ENCODE data around the gene ATP2C2.
"Not testable (repeated sequence)": the region's sequence is repeated elsewhere in the genome, so short reads cannot be mapped to it uniquely, and the experiment has no call there.

Gene ATP2C2

DNA sequence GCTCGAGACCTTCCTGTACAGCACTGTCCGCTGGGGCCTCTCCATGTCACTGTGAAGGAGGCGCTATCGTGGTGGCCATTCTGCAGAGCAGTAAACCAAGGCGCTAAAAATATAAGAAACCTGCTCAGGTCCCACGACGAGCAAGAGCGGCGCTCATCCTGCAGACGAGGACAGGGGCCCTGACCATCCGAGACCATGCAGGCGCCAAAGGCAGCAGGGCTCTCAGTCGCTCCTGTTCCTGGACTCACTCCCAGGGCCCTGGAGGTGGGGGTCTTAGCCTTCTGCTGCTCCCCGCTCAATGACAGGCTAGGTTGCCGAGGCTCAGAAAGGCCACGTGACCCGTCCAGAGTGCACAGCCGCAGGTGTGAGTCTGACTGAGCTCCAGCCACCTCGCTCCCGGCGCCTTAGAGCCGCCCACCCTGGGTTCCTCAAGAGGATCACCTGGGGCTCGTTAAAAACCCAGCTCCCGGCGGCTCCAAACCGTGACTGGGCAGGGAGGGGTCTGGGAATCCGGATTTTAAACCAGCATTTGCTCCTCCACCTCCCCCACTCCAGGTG is 509 bp upstream of the ATP2C2 start:
- no peak for DNase-seq (ENCODE audit: low spot score)

DNA sequence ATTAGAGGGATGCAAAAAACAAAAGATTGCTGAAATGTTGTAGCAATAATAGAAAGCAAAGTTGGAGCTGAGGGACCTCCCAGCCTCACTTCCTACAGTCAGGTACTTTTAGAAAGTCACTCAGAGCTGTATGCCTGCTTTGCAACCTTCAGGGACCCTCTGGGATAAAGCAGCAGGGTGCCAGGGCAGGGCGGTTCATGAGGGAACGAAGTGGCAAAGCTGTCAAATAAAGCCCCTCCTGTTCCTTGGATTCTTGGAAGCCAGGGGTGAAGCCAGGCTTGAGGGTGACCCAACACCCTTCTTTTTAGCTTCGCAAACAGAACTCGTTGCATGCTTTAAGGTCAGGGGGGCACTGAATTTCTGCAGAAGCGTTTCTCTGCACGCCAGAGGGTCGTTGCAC is 767 bp downstream of the ATP2C2 start:
- no peak for DNase-seq (ENCODE audit: low spot score)

DNA sequence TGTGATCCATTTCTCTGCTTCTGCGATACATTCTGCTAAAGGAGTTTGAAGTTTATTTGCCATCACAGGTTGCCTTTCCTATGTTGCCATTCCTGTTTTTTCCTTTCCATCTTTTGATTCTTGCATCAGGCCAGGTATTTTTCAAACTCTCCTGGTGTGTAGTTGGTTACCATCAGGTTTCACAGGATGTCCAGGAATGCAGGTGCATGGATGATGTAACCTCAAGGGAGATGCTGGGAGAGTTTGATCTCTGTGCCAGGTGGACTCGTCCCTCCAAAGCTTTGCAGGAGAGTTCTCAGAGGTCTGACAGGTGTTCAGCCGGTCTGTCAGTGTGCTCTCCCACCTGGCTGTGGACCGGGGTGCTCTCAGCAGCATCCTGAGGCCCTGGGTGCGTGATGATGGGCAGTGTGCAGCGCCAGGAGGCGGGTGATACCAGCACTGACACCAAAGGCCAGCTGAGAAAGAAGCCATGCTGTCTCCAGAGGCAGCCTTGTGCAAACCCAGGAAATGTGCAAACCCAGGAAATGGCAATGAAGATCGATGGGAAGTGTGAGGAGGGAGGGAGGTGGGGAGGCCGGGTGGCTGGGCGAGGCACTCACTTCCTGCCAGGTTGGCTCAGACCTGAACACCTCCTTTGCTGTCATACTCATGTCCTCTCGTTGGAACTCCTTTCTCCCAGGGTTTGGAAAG is 1.7 kb downstream of the ATP2C2 start:
- DNase-seq (ENCODE audit: low spot score), result no peak

DNA sequence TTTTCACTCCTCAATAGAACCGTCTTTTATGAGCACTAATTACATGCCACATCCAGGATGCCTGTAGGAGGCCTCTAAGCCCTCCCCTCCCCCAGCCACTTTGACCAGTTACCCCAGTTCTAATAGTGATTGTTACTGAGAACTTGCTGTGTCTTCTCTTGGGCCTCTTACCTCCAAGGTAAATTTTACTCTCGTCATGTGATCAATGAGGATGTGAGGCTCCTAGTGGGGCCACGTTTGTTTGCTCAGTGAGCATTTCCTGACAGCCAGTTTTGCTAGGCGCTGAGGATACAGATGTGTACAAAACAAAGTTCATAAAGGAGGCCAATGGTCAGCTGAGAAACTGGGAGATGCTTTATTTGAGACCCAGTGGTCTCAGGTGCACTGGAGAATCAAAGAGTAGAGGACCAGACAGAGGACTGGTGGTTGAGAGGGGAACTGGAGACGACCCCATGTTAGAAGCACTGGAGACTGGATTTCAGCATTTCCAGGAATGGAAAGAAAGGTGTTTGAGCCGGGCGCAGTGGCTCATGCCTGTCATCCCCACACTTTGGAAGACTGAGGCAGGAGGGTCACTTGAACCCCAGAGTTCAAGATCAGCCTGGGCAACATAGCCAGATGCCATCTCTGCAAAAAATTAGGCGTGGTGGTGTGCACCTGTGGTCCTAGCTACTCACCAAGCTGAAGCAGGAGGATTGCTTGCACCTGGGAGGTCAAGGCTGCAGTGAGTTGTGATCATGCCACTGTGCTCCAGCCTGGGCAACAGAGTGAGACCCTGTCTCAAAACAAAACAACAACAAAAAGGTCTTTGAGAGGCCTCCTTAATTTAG is 2.6 kb downstream of the ATP2C2 start:
- DNase-seq (ENCODE audit: low spot score), result no peak

DNA sequence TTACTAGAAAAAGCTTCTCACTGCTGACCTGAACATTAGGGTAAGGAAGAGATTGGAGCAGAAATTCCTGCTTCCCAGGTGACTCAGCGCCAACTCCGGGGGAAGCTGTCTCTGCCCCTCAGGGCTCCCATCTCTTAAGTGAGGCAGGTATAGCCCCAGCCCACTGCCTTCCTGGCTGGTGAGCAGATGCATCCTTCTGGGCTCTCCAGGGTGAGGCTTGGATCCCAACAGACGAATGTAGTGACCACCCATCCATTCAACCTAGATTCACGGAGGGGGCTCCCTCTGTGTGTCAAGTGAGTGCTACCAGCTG is 3.2 kb downstream of the ATP2C2 start:
- no peak for DNase-seq (ENCODE audit: low spot score)

DNA sequence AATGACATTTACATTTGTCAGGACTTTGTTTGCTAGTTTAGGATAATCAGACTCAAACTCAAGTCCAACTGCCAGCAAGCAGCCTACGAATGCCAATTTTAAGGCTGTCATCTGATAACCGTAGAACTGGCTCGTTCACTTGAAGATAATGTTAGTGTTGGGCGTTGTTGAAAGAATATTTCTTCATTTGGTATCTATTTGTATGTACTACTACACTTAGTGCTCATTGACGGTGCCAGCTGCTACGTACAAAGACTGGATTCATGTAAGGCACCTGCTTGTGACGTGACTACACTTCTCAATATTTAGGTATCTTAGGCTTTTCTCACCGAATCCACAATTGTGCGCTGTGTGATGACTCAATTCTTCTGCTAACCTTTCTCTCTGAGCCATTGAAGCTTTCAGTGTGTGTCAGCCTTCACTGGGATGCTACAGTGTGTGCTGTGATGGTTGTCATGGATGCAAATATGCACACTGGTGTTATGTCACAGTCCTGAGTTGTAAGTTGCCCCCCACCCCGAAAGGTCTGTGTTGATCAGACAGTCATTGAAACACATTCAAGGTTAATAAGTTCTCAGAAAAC is 5.7 kb downstream of the ATP2C2 start:
- DNase-seq (ENCODE audit: low spot score), result no peak

DNA sequence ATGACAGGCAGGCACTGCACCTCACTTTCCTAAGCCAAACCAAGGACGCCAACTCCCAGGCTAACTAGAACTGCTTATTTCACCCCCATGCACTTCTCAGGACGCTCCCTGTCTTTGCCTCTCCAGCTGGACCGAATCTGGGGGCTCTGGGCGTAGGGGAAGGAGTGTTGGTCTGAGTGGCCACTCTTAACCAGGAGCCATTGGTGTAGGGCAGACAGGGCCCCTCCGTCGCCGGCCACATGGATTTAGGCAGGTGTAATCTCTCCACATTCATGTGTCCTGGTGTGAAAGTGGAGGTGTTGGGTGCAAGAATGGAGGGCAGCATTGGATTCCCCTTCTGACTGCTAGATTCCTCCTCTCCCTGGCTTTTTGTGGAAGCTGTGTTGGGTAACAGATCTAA is 9.8 kb downstream of the ATP2C2 start:
- DNase-seq (ENCODE audit: low spot score), result no peak

DNA sequence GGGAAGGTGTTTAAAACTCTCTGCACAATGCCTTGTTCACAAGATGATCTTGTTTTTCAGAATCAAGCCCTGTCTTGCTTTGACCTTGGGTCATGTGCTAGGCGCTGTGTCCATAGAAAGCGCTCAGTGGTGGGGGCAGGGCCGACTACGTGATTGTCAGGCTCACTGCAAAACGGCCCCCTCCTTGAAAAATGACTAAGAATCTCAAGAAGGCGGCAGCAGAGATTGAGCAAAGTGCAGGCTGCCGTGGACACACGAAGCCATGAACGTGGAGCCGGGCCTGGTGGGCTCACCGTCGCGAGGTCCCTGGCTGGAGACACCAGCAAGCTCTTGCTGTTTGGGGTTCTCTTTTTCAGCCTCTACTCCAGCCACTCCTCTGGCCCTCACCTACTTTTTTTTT is 10.2 kb downstream of the ATP2C2 start:
- no peak for DNase-seq (ENCODE audit: low spot score)

DNA sequence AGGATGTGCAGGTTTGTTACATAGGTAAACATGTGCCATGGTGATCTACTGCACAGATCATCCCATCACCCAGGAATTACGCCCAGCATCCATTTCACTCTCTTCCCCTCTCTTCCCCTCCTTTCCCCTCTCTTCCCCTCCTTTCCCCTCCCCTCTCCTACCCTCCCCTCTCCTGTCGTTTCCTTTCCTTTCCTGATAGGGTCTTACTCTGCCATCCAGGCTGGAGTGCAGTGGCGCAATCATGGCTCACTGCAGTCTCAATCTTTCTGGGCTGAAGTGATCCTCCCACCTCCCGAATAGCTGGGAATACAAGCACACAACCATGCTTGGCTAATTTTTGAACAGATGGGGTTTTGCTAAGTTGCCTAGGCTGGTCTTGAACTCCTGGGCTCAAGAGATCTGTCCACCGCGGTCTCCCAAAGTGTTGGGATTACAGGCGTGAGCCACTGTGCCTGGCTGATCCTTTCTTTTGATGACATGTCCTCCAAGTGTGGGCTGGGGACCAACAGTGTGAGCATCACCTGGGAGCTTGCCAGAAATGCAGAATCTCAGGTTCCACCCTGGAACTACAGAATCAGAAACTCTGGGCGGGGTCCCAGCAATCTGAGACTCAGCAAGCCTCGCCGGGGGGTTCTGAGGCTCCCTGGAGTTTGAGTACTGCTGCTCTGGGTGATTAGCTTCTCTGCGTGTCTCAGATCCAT is 10.8 kb downstream of the ATP2C2 start:
- DNase-seq (ENCODE audit: low spot score), result no peak

DNA sequence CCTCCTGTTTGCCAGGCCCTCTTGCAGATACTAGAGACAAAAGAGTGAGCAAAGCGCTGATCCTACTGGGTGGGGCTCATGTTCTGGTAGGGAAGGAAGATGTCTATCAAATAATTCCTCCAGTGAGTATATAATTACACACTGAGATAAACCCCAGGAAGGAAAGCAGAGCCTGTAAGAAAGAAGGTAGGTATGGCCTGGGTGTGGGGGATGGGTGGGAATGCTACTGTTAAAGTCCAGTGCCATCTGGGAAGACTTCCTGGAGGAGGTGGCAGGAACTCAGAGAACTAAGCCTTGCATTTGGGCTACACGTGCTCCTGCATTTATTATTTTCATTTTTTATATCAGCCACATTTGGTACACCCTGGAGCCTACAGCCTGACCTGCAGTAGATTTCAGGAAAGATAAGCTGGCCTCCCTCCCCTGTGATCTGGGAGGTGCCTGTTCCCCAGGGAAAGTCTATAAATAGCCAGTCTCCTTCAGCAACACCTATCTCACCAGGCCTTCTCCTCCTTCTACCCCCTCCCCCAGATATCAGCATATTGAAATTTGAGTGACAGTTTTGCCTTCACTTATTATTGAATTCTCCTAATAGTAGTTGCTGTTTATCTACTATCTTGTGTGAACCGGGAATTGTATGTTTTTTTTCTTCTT is 11.5 kb downstream of the ATP2C2 start:
- no peak for DNase-seq (ENCODE audit: low spot score)

DNA sequence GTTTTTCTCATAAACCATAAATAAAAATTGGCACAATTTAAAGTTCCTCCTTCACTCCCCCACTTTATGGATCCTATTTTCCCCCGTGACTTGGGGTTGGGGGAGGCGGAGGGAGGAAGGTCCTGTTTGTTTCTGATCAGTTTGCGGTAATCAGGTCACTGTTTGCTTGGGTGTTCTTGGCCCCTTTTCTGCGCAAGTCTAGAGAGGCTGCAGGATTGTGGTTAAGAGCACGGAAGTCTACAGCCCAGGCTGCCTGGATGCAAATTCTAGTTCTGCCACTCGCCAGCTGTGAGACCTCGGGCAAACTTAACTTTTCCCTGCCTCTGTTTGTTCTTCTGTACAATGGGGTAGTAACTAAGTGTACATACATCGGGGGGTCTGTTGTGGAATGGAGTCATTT is 12.1 kb downstream of the ATP2C2 start:
- DNase-seq (ENCODE audit: low spot score), result no peak

DNA sequence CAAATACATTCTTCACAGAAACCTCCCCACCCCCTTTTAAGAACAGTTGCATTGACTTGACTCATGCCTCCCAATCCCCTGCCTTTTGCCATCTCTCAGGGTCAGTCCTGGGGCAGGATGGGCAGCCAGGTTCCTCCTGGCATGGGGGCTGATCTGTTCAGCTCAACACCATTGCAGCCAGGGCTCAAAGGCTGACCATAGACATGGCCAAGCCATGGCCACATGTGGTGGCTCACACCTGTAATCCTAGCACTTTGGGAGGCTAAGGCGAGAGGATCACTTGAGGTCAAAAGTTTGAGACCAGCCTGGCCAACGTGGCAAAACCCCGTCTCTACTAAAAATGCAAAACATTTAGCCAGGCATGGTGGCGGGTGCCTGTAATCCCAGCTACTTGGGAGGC is 14.1 kb downstream of the ATP2C2 start:
- no peak for DNase-seq (ENCODE audit: low spot score)

DNA sequence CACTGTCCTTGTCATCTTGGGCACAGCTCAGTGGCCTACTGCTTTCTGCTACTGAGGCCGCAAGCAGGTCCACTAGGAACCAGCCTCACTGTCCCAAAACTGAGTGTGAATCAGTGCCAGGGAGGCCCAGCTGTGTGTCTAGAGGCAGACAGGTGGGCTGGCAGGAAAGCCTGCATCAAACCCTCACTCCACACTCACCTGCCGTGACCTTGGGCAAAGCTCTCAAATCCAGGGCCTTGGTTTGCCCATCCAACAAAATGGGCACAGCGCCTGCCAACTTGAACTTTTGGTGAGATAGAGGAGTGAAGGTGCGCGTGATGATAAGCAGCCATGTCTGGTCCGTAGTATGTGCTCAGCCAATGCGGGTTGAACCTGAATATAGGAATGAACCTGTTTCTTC is 14.8 kb downstream of the ATP2C2 start:
- DNase-seq (ENCODE audit: low spot score), result no peak

DNA sequence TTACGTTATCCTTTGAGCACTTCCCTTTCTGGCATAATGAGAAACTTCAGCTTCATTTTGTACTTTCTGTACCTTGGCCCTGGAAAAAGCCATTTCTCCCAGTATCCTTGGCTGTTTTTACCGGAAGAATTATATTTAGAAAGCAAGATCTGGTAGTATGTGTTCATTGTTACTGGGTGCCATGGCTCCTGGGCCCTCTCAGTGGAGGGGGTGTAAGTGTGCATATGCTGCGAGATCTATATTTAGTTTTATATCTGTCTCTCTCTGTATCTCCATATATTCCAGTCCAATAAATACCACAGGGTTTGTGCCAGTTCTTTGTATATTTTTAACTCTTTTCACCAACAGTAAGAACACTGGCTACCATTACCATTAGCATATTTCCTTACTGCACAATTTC is 17.7 kb downstream of the ATP2C2 start:
- DNase-seq (ENCODE audit: low spot score), result no peak

DNA sequence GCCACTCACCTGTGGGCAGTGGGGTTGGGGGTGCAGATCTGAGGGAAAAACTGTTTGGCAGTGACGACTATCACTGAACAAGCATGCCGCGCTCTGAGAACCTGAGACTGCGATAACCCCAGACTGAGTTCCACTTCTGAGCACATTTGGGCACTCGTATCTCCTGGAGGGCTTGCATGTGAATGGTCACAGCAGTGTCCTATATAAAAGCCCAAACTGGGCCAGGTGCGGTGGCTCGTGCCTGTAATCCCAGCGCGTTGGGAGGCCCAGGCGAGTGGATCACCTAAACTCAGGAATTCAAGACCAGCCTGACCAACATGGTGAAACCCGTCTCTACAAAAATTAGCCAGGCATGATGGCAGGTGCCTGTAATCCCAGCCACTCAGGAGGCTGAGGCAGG is 18.7 kb downstream of the ATP2C2 start:
- no peak for DNase-seq (ENCODE audit: low spot score)

DNA sequence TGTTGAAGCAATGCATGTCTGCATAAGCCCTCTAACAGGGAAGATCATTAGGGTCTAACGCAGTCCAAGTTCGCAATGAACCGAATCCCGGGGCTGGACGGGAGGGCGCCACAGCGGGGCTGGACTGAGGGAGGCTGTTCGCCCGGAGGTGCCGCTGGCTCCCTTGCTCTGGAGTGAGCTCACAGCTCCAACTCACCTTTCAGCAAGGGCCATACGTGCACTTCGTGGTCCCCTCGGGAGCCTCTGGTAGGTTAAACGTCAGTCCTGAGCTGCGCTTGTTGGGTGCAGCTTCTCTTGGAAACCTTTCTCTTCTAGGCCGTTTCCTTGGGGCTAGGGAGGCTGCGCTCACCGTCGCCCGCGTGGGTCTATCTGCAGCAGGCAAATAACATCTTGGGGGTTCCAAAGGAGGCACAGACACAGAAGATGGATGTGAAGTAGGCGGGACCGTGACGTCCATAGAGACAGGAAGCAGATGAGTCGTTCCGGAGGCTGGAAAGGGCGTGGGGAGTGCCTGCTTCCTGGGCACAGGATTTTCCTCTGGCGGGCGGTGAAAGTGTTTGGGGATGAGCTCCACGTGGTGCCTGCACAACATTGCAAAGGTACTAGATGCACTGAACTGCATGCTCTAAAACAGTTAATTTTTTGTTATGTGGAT is 21.9 kb downstream of the ATP2C2 start:
- no peak for DNase-seq (ENCODE audit: low spot score)

DNA sequence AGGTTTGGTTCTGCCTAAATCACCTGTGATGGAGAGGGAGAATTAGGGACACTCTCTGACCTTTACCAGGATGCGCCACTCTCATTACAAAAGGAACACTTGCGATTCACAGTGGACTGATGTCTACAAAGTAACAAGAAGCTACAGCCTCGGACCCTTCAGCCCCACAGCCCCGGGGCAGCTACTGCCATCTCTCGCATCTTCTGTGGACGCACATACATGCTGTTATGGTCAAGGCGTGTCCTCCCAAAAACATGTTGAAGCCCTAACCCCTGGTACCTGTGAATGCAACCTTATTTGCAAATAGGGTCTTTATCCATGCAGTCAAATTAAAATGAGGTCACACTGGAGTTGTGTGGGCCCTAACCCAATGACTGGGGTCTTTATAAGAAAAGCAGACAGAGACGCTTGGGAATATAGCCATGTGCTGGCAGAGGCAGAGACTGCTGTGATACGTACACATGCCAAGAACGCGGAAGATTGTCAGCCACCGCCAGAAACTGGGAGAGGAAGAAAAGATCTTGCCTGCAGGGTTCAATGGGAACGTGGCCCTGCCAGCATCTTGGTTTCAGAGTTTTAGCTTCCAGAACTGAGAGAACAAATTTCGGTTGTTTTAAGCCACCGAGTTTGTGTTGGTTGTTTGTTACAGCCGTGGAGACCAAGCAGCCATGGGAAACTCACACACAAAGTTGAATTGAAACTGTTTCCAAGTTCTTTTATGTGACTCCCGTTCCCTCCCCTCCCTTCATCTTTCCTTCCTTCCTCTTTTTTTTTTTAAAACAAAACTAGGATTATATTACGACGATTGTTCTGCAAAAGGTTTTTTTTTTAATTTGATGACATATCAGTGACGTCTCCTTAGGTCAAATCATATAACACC is 23.1 kb downstream of the ATP2C2 start:
- no peak for DNase-seq (ENCODE audit: low spot score)

DNA sequence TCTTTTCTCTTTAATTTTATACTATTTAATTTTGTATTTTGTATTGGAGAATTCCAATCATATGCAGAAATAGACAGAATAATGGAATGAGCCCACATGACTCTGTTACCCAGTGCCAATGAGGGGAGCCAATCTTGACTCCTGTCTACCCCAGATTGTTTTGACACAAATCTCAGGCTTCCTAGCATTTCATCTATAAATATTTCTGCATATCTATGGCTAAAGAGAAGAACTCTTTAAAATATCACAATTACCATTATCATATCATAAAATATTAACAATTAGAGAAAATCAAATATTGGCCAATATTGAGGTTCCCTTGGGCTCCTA is 23.7 kb downstream of the ATP2C2 start:
- DNase-seq (ENCODE audit: low spot score), result no peak

DNA sequence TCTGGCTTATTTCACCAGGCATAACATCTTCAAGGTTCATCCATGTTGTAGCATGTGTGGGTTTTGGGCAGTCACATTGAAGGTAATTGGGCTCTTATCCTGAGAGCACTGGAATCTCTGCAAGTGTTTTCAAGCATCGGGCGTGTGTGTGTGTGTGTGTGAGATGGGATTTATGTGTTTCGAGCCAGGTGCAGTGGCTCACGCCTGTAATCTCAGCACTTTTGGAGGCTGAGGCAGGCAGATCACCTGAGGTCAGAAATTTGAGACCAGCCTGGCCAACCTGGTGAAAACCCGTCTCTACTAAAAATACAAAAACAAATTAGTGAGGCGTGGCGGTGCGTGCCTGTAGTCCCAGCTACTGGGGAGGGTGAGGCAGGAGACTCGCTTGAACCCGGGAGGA is 27.7 kb downstream of the ATP2C2 start:
- not testable (repeated sequence) for DNase-seq (ENCODE audit: low spot score)

DNA sequence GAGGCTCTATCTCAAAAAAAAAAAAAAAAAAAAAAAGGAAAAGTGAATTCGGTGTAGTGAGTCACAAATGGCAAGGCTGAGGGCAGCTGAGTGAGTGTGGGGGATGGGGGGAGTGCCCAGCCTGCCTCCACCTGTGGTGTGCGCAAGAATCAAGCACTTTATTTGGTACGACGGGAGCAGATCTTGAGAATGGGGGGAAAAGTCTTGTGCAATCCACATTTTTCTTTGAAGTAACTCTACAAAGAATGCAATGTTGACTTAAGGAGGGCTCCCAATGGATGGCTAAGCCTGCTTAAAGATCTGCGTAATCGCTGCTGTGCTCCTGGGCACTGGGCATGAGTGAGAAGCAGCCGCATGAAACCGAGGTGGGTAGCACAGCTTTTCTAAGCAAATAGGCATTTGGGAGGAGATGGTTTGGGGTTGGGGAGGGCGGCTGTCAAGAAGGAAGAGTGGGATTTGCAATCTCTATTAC is 28.2 kb downstream of the ATP2C2 start:
- DNase-seq (ENCODE audit: low spot score), result no peak

DNA sequence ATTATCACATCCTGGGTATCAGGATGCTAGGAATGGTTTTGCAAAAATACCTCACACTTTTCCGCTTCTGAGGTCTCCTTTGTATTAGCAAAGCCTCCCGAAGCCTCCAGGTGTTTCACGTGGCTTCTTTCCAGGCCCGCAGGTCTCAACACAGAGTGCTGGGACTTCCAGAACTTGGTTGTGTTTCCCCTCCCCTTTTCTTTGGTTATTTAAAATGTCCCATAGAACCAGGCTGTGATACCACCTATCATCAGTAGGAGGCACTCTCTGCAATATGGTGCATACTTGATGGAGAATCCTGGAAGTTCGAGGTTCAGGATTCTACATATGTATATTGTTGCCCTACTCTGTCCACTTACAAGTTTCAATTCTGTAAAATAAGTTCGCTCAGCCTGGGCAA is 28.8 kb downstream of the ATP2C2 start:
- no peak for DNase-seq (ENCODE audit: low spot score)

Data from AG08396 (cell line).